Measurements from ENCODE around the gene GNPDA1. TPM values are rescaled to one million over a fixed set of nuclear protein-coding genes. Genes with fewer than 3 reads are reported as not detected.

GNPDA1 gene
- total and polyA plus RNA-seq, 9 of the 15 experiments (the other 6 are each of a cell fraction or from before 2014, with no cell fraction given) = 14.1 to 145 (median 52.2) TPM

DNA sequence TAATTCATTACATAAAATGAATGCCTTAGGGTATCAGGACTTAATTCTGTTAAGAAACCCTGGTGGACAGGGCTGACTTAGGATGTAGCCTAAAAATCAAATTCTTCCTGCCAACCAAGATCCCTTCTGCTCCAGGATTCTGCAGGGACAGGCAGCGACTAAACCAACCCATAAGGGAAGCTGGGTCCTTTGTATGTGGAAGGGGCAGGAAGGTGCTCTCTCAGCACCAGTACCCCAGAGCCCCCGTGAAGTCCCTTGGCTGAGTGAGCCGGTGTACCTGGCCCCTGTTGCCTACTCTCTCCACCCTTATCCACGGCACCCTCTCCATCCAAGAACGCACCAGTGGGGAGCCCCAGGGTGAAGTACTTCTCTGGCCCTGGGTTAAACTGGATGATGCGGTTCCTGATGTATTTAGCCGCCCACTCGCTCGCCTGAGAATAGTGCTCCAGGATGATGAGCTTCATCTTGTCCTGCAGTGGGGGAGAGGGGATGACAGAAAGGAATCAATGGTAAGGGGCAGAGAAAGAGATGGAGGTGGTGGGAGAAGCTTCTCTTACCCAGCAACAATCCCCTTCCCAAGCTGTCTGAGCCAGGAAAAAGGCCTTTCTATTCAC lies 1.1 kb downstream of the GNPDA1 start:
- ATAC-seq = no peak

More for the DNA sequence above, 1.1 kb downstream of the GNPDA1 start:
- Histone ChIP-seq H3K27ac (ENCODE audit: extremely low read depth, low read depth, low read length) (no peak overlapping the region), H3K4me2 (ENCODE audit: insufficient read depth, low read length) (peak overlapping the region; percentile 93), H3K9me1 (ENCODE audit: control insufficient read depth, insufficient read depth, low read length) (no peaks in the 10 kb centered on the region), H3K79me2 (ENCODE audit: control insufficient read depth, insufficient read depth, low read length) (peaks cover 15% of the 10 kb centered on the region), H3K27me3 (ENCODE audit: control insufficient read depth in 2 of 2, insufficient read depth in 2 of 2, low read length in 2 of 2) (no peaks in the 10 kb centered on the region), H3K4me3 (no peak overlapping the region; the same call in 1 of the 2 replicates), H3K9ac (ENCODE audit: insufficient read depth in 1 of 2, low read depth in 2 of 2, low read length in 2 of 2) (peak overlapping the region; percentile 67 to 87; a peak in 2 of 4 replicates), H3K36me3 (ENCODE audit: control insufficient read depth, insufficient read depth, low read length) (peaks cover 29% of the 10 kb centered on the region), H3K9me3 (replicated peaks; ENCODE audit: control insufficient read depth, insufficient read depth, low read depth, low read length) (peaks cover 4% of the 10 kb centered on the region), H2AFZ (ENCODE audit: low read depth, low read length) (no peak overlapping the region), H3K4me1 (replicated peaks in 1 of 2; ENCODE audit: control insufficient read depth in 2 of 2, insufficient read depth in 2 of 2, low read length in 2 of 2) (peaks cover 32 to 42% of the 10 kb centered on the region in 2 experiments), H4K20me1 (replicated peaks; ENCODE audit: control insufficient read depth, insufficient read depth, low read length) (no peaks in the 10 kb centered on the region)
- no peak for TF ChIP-seq MEF2A (IDR thresholded peaks at IDR 0.05; ENCODE audit: control insufficient read depth, low read depth, low read length)
- TF ChIP-seq CBFA2T2 (conservative IDR thresholded peaks at IDR 0.05) = no peak
- TF ChIP-seq, protein P1, sequence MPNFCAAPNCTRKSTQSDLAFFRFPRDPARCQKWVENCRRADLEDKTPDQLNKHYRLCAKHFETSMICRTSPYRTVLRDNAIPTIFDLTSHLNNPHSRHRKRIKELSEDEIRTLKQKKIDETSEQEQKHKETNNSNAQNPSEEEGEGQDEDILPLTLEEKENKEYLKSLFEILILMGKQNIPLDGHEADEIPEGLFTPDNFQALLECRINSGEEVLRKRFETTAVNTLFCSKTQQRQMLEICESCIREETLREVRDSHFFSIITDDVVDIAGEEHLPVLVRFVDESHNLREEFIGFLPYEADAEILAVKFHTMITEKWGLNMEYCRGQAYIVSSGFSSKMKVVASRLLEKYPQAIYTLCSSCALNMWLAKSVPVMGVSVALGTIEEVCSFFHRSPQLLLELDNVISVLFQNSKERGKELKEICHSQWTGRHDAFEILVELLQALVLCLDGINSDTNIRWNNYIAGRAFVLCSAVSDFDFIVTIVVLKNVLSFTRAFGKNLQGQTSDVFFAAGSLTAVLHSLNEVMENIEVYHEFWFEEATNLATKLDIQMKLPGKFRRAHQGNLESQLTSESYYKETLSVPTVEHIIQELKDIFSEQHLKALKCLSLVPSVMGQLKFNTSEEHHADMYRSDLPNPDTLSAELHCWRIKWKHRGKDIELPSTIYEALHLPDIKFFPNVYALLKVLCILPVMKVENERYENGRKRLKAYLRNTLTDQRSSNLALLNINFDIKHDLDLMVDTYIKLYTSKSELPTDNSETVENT (CRISPR knock-in tag; IDR thresholded peaks at IDR 0.05) = no peak
- TF ChIP-seq, protein P2, sequence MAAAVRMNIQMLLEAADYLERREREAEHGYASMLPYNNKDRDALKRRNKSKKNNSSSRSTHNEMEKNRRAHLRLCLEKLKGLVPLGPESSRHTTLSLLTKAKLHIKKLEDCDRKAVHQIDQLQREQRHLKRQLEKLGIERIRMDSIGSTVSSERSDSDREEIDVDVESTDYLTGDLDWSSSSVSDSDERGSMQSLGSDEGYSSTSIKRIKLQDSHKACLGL (CRISPR knock-in tag; IDR thresholded peaks at IDR 0.05; ENCODE audit: borderline replicate concordance, poor library complexity, severe bottlenecking) = no peak
- TF ChIP-seq ZNF217 (CRISPR knock-in tag; IDR thresholded peaks at IDR 0.05) = no peak
- TF ChIP-seq LEF1 (IDR thresholded peaks at IDR 0.05) = no peak
- TF ChIP-seq EGR1 (conservative IDR thresholded peaks at IDR 0.05) = peak; percentile 72
- no peak for TF ChIP-seq CBX1 (IDR thresholded peaks at IDR 0.05; ENCODE audit: low read depth)
- no peak for TF ChIP-seq MEIS2 (IDR thresholded peaks at IDR 0.05; ENCODE audit: partially characterized antibody)
- ChIA-PET POLR2A (interaction anchor here (0.6 to 1.8 kb wide), 6 partner anchors 13 to 132 kb away, joined by 3 to 9 read pairs (median 4); no protein-coding TSS in a partner anchor), CTCF (ENCODE audit: low intra/inter-chr PET ratio) (no interaction called here)
- in situ Hi-C loops (cut with MboI) (no loop called here), intact Hi-C loops (cut with micrococcal nuclease) (loop anchor here (1.0 to 2.0 kb wide), 2 partner anchors 43 to 133 kb away; partner anchors contain the start of gene RNF14)
- FAIRE-seq (no peak), DNase-seq (ENCODE audit: extremely low read depth in 1 of 4, low spot score in 3 of 4) (no peak)
- BruUV-seq (replicated peaks) = no TSS peak
- WGBS (ENCODE audit: insufficient coverage, low coverage, missing lambda C conversion rate) = 89% methylated on average over 9 of the region's 9 CpGs
